ENCODE results near the gene ZBTB7B. TPM values are rescaled to one million over a fixed set of nuclear protein-coding genes. Genes with fewer than 3 reads are reported as not detected.

The ZBTB7B gene
- polyA plus RNA-seq, 3 donors from 2014 or later, result 0.96 to 3.3 (median 1.8) TPM

GRCh38 chr1:155040358-155041093 is 37.9 kb downstream of the ZBTB7B start:
- Mint-ChIP-seq H3K9me3 (no peaks in the 10 kb centered on the region), H3K4me1 (no peaks in the 10 kb centered on the region), H3K4me3 (no peak overlapping the region), H3K36me3 (no peaks in the 10 kb centered on the region), H3K27ac (no peak overlapping the region), H3K27me3 (ENCODE audit: low read depth in 3 of 3) (peaks cover 0 to 3% (median 0%) of the 10 kb centered on the region in 3 donors)
- no peak for DNase-seq

GRCh38 chr1:155042789-155043188 is 40.2 kb downstream of the ZBTB7B start:
- Mint-ChIP-seq H3K9me3 (no peaks in the 10 kb centered on the region), H3K27me3 (ENCODE audit: low read depth in 3 of 3) (peaks cover 0 to 4% (median under 1%) of the 10 kb centered on the region in 3 donors), H3K27ac (no peak overlapping the region), H3K4me3 (no peak overlapping the region), H3K4me1 (no peaks in the 10 kb centered on the region), H3K36me3 (no peaks in the 10 kb centered on the region)
- DNase-seq, result no peak

GRCh38 chr1:155043301-155043702 is 40.7 kb downstream of the ZBTB7B start:
- peaks cover 0 to 2% (median 1%) of the 10 kb centered on the region in 3 donors for H3K27me3 Mint-ChIP-seq (ENCODE audit: low read depth in 3 of 3)
- no peak for DNase-seq
- H3K36me3 Mint-ChIP-seq, result no peaks in the 10 kb centered on the region
- no peaks in the 10 kb centered on the region for H3K4me1 Mint-ChIP-seq
- no peaks in the 10 kb centered on the region for H3K9me3 Mint-ChIP-seq
- H3K4me3 Mint-ChIP-seq, result no peak overlapping the region
- H3K27ac Mint-ChIP-seq, result no peak overlapping the region

GRCh38 chr1:155043793-155044192 is 41.2 kb downstream of the ZBTB7B start:
- H3K9me3 Mint-ChIP-seq, result no peaks in the 10 kb centered on the region
- H3K27ac Mint-ChIP-seq, result no peak overlapping the region
- no peaks in the 10 kb centered on the region for H3K4me1 Mint-ChIP-seq
- H3K4me3 Mint-ChIP-seq, result no peak overlapping the region
- H3K27me3 Mint-ChIP-seq (ENCODE audit: low read depth in 3 of 3), result peaks cover 0 to 2% (median 1%) of the 10 kb centered on the region in 3 donors
- no peaks in the 10 kb centered on the region for H3K36me3 Mint-ChIP-seq
- DNase-seq, result no peak

GRCh38 chr1:155044365-155044764 is 41.8 kb downstream of the ZBTB7B start:
- Mint-ChIP-seq H3K4me1 (no peaks in the 10 kb centered on the region), H3K27ac (no peak overlapping the region), H3K36me3 (no peaks in the 10 kb centered on the region), H3K4me3 (no peak overlapping the region), H3K27me3 (ENCODE audit: low read depth in 3 of 3) (peaks cover 0 to 2% (median 1%) of the 10 kb centered on the region in 3 donors), H3K9me3 (no peaks in the 10 kb centered on the region)
- DNase-seq, result no peak

GRCh38 chr1:155044812-155045657 is 42.4 kb downstream of the ZBTB7B start:
- H3K4me3 Mint-ChIP-seq, result no peak overlapping the region
- H3K27me3 Mint-ChIP-seq (ENCODE audit: low read depth in 3 of 3), result peaks cover 0 to 3% (median 1%) of the 10 kb centered on the region in 3 donors
- H3K9me3 Mint-ChIP-seq, result no peaks in the 10 kb centered on the region
- peak; percentile 61 to 72 (median 62) for DNase-seq
- H3K4me1 Mint-ChIP-seq, result peaks cover 0 to 6% of the 10 kb centered on the region in 2 donors
- no peaks in the 10 kb centered on the region for H3K36me3 Mint-ChIP-seq
- no peak overlapping the region for H3K27ac Mint-ChIP-seq

- no peak overlapping the region for H3K27ac Mint-ChIP-seq
Observed at GRCh38 chr1:155048449-155049334, 46.1 kb downstream of the ZBTB7B start.

GRCh38 chr1:155049651-155050559 is 47.3 kb downstream of the ZBTB7B start:
- DNase-seq, result no peak
- H3K4me3 Mint-ChIP-seq, result peak overlapping the region; percentile 84 to 89 (median 87)

More at GRCh38 chr1:155048449-155049334, 46.1 kb downstream of the ZBTB7B start:
- no peaks in the 10 kb centered on the region for H3K9me3 Mint-ChIP-seq
- H3K4me1 Mint-ChIP-seq, result peaks cover 24 to 28% of the 10 kb centered on the region in 2 donors
- H3K36me3 Mint-ChIP-seq, result no peaks in the 10 kb centered on the region
- DNase-seq, result no peak
- H3K4me3 Mint-ChIP-seq, result peak overlapping the region in 2 of 5 donors; percentile 84 to 86
- H3K27me3 Mint-ChIP-seq (ENCODE audit: low read depth in 3 of 3), result peaks cover 0 to 3% (median 1%) of the 10 kb centered on the region in 3 donors

GRCh38 chr1:155050560-155051341 is 48.1 kb downstream of the ZBTB7B start, which contains the start of gene ADAM15:
ADAM15 (plus strand) TSS chr1:155051316; CDS start chr1:155051387, 71 bp downstream.
- Mint-ChIP-seq H3K9me3 (no peaks in the 10 kb centered on the region), H3K27me3 (ENCODE audit: low read depth in 3 of 3) (peaks cover 0 to 3% (median 1%) of the 10 kb centered on the region in 3 donors), H3K27ac (peak within 1 kb of the TSS in 5 of 6 donors; percentile 56 to 88 (median 76))

More at GRCh38 chr1:155049651-155050559, 47.3 kb downstream of the ZBTB7B start:
- Mint-ChIP-seq H3K36me3 (no peaks in the 10 kb centered on the region), H3K27me3 (ENCODE audit: low read depth in 3 of 3) (peaks cover 0 to 3% (median 1%) of the 10 kb centered on the region in 3 donors), H3K9me3 (no peaks in the 10 kb centered on the region), H3K27ac (peak overlapping the region in 3 of 6 donors; percentile 1 to 71 (median 39)), H3K4me1 (peaks cover 24 to 28% of the 10 kb centered on the region in 2 donors)

GRCh38 chr1:155051342-155051776 is 48.8 kb downstream of the ZBTB7B start:
- no peaks in the 10 kb centered on the region for H3K9me3 Mint-ChIP-seq
- H3K4me1 Mint-ChIP-seq, result peaks cover 24 to 28% of the 10 kb centered on the region in 2 donors
- peaks cover 0 to 3% (median 1%) of the 10 kb centered on the region in 3 donors for H3K27me3 Mint-ChIP-seq (ENCODE audit: low read depth in 3 of 3)
- H3K27ac Mint-ChIP-seq, result no peak overlapping the region
- H3K36me3 Mint-ChIP-seq, result peaks cover 0 to 5% (median 0%) of the 10 kb centered on the region in 3 donors
- H3K4me3 Mint-ChIP-seq, result peak overlapping the region; percentile 79 to 87 (median 84)
- DNase-seq, result no peak

More at GRCh38 chr1:155050560-155051341, 48.1 kb downstream of the ZBTB7B start, which contains the start of gene ADAM15:
- H3K36me3 Mint-ChIP-seq, result no peaks in the 10 kb centered on the region
- DNase-seq, result peak; percentile 74 to 80 (median 78)
- H3K4me1 Mint-ChIP-seq, result peaks cover 24 to 28% of the 10 kb centered on the region in 2 donors
- peak within 1 kb of the TSS; percentile 84 to 89 (median 87) for H3K4me3 Mint-ChIP-seq

GRCh38 chr1:155051777-155052398 is 49.3 kb downstream of the ZBTB7B start:
- Mint-ChIP-seq H3K9me3 (no peaks in the 10 kb centered on the region), H3K36me3 (peaks cover 0 to 8% (median 0%) of the 10 kb centered on the region in 3 donors), H3K4me1 (peaks cover 24 to 28% of the 10 kb centered on the region in 2 donors), H3K27me3 (ENCODE audit: low read depth in 3 of 3) (peaks cover 0 to 3% (median 1%) of the 10 kb centered on the region in 3 donors), H3K27ac (peak overlapping the region in 4 of 6 donors; percentile 20 to 76 (median 48)), H3K4me3 (peak overlapping the region; percentile 79 to 87 (median 84))
- DNase-seq, result peak; percentile 46 to 61 (median 54)
